Epithelial cell of prostate (primary cell): ENCODE results near the gene IFNLR1.

ENCODE experiments used
- DNase-seq: peaks from one replicate; pipeline ENCODE4 v3.0.0-alpha.2; 2011; ENCODE audit warnings: low read depth, low spot score
- H3K27ac ChIP-seq: fragments of 450-650 bp; 2 replicates; pipeline ENCODE4 v1.5.1; 2017; ENCODE audit warnings: mild to moderate bottlenecking

Gene IFNLR1

DNA sequence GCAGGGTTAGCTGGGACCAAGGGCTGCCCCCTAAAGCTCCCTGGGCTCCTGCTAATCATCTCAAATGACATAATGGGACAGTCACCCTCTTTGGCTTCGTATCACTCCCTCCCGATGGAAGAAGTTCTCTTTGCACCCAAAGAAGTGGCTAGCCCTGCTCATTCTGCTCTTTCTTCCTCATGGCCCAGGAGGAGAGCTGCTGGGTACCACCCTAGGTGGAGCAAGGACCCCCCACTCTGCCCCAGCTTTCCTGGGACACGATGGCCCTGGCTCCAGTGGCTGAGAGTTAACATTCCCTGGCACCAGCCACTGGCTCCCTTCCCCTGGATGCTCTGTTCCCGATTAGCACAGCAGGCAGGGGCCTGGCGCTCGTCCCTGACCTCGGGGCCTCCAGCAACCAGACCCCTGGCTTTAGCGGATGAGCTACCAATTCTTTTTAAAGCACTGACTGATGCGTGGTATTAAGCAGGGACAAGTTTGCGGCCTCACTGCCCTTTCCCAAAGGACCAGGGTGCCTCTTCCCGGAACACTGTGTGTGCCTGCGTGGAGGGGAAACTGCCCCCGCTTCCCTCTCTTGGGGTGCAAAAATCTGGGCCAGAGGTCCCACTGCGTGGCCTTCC, 76.3 kb downstream of the IFNLR1 start:
- DNase-seq: no peak
- peak overlapping the region; percentile 77 for H3K27ac ChIP-seq

DNA sequence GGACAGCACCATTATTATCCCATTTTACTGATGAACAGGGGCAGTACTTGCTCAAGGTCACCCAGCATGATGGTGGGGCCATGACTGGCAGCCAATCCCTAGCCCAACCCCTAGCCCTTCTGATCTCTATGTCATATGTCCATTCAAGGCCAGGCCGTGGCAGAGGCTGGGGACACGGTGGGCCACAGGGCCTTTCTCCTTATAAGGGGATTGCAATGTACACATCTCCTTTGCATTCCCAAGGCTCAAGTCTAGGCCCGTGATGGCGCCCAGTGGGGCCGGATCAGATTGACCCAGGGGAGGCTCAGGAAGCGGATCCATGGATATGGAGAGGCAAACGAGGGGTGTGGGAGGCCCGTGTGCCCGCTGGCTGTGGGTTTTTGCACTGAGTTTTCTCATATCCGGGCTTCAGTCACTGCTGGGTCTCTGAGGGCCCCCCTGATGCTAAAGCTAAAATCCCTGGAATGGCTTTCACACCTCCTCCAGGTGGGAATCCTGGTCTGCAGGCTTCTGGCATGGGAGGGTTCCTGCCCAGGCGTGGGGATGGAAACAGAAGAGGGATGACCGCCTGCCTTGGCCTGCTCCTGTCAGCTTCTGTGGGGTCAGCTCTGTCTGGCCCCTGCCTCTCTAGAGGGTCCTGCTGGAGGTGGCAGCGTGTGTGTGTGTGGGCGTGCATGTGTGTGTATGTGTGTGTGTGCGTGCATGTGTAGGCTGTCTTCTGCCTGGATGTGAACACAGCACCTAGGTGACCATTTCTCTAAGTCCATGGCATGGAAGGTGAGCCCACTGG, 77.2 kb downstream of the IFNLR1 start:
- H3K27ac ChIP-seq: peak overlapping the region; percentile 72
- DNase-seq: no peak

DNA sequence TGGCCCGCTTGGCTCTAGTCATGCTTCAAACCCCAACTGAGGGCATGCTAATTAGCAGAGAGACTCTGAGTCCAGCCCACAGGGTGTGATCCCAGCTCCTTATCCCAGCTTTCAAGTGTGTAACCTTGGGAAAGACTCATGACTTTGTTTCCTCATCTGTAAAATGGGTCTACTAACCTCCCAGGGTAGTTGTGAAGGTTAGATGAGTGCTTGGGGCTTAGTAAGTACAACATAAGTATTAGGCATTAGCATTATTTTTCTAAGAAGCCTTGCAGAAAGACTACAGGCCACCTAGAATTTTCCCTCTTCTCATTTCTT, 78.0 kb downstream of the IFNLR1 start:
- peak overlapping the region; percentile 72 for H3K27ac ChIP-seq

DNA sequence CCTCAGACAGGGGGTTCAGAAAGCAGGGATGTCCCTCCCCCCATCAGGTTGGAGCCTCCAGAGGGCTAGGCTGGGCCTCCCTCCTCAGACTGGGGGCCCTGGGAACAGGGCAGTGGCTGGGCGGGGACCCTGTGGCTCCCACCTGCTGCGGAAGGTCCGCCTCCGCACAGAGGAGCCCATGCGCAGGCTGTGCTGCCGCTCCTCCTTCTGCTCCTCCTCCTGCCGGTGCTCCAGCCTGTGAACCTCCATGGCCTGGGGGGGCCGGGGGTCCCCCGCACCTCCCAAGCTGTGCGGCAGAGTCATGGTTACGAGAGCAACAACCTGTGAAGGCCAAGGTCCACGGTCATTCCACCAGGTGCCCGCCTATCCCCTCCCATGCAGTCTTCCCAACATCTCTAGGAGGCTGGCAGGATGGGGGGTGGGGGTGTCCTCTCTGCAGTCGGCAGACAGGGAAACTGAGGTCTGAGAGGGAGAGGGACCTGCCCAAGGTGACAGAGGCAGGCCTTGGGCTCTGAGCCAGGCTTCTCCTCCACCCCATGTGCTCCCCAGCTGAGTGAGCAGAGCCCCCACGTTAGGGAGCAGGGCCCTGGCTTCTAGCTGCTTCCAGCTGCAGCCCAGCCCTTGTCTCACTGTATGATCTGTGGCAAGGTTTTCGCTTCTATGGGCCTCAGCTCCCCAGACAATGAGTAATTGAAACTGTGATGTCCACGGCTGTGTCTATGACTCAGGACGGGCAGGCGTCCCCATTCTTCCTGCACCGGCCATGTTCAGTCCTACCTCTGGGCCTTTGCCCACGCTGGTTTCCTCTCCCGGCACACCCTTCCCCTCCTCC, 78.5 kb downstream of the IFNLR1 start:
- peak; percentile 83 for DNase-seq
- H3K27ac ChIP-seq: peak overlapping the region; percentile 72

More for the DNA sequence above, 78.0 kb downstream of the IFNLR1 start:
- DNase-seq: no peak

DNA sequence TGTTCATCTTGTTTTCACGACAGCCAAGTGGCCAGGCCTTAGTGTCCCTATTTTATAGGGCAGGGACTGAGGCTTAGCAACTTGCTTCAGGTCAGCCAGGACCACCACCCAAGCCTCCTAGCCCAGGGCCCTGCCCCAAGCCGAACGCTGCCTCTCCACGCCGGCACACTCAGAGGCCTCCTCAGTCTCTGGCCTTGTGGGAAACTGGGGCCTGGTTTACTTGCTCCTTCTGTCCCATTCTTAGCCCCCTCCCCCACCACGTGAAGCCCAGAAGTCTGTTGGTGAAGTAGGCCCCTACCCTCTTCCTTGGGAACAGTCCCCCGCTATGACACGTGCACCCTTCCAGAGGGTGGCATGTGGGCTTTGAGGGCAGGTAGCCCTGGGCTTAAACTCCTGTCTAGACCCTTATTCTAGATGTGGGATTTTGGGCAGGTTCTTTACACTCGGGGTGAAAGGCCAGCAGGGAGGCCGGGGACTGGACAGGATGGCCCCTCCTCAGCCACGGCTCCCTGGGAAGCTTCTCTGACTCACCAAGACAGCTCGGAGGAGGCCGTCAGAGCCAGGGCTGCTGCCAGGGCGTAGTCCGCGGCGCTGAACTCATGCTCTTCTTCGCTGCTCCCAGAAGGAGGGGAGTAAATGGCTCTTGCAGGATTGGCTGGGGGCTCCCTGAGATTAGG, 79.5 kb downstream of the IFNLR1 start:
- H3K27ac ChIP-seq: no peak overlapping the region
- DNase-seq: no peak

DNA sequence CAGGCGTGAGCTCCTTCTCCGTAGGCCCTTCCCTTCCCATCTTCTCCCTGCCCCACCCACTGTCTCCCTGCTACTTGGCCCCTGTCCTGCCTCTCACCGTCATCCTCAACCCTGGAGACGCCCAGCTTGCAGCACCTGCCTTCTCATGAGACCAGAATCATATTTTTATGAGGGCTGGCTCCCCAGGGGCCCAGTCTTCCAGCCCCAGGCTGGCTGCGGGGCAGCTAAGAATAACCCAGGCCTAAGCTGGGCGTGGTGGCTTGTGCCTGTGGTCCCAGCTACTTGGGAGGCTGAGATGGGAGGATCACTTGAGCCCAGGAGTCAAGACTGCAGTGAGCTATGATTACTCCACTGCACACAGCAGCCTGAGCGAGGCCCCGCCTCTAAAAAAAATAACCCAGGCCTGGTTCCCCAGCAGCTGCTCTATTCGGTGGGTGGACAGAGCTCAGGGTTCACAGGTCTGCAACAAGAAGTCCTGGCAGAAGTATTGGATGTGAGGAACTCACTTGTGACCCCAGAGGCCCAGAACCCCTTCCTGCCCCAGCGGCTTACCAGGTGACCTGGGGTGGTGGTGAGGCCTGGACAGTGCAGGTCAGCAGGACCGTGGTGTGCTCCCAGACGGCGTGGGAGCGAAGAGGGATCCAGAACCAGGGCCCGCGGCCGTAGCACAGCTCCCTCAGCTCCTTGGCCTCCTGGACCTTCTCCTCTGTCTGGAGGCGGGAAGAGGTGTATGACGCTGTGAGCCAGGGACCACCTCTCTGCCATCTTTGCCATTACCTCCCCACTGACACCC, 81.5 kb downstream of the IFNLR1 start:
- DNase-seq: no peak
- no peak overlapping the region for H3K27ac ChIP-seq

DNA sequence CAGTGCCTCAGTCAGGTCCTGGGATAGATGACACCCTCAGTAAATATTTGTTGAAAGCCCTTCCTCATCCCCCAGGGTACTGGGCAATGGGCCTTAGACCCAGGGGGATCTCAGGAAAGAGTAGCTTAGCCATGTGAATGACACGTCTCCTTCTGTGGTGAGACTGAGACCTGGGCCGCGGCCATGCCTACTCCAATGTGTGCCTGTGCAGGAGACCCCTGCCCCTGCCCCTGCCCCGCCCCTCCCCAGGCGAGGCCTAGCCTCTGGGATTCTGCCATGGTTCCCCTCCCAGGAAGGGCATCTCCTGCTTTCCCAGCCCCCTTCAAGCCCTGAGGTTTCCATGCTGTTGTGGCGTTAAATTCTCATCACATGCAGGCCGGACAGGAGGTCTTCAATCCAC, 82.2 kb downstream of the IFNLR1 start:
- no peak for DNase-seq
- H3K27ac ChIP-seq: no peak overlapping the region
